ENCODE data around the gene MCEE.
"Not testable (repeated sequence)": the region's sequence is repeated elsewhere in the genome, so short reads cannot be mapped to it uniquely, and the experiment has no call there.

The MCEE gene

DNA sequence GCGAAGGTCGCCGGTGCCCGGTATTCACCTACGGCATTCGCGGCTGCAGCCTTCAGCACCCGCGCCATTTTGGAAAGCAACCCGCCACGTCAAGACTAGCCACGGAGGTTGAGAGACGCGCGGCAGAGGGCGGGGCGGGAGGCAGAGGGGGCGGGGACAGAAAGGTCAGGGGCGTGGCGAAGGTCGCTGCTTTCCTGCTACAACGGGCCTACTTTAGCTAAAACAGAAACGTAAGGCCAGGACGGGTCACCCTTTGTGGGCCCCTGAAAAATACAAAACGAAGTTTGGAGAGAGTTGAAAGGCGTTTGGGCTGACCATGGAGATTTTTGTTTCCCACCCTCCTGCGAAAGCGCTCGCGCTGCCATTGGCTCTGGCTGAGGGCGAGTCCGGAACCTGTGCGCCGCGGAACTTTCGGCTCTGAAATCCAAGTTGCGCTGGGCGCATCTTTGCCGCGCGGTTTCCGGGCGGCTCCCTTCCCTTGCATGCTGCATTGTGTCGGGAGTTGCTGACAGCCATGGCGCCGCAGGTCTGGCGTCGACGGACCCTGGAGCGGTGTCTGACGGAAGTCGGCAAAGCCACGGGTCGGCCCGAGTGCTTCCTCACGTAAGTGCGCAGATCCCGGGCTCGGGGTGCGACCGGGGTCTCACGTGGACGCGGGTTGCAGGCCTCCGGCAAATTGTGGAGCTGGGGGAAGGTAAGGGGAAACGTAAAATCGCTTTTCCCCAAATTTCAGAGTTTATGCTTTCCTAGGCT, at the start of gene MCEE, which contains the start of gene MPHOSPH10:
Gene MCEE (minus strand): TSS at position 78 of the 753 bp plus-strand sequence. CDS start 10 bp downstream, at position 68.
Gene MPHOSPH10 (plus strand): TSS at position 483 of the 753 bp plus-strand sequence. CDS start 32 bp downstream, at position 515.
- peak; percentile 77 for DNase-seq (ENCODE audit: low read depth)

DNA sequence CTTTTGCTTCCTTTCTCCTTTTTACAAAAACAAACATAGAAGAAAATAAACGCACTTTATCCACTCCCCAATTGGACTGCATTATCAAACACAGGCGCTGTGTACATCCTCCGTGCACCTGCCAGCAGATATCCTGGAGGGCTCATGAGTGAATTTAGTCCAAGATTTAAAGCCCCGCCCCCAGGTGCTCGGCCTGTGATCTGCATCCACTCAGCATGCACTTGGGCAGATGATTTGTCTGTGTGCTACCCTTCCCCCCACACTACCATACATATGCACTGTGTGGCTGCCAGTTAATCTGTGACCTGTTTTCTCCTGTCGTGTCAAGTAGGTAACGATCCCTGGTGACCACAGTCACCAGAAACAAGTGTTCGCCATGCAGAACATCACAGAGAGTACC, 48.8 kb upstream of the MCEE start:
- not testable (repeated sequence) for DNase-seq (ENCODE audit: low read depth)

- no peak for DNase-seq (ENCODE audit: low read depth)
Observed at GRCh38 chr2:71174207-71174606, 44.2 kb upstream of the MCEE start.

GRCh38 chr2:71173096-71173495, 43.1 kb upstream of the MCEE start:
- DNase-seq (ENCODE audit: low read depth): no peak

GRCh38 chr2:71166812-71167211, 36.8 kb upstream of the MCEE start:
- DNase-seq (ENCODE audit: low read depth): no peak

DNA sequence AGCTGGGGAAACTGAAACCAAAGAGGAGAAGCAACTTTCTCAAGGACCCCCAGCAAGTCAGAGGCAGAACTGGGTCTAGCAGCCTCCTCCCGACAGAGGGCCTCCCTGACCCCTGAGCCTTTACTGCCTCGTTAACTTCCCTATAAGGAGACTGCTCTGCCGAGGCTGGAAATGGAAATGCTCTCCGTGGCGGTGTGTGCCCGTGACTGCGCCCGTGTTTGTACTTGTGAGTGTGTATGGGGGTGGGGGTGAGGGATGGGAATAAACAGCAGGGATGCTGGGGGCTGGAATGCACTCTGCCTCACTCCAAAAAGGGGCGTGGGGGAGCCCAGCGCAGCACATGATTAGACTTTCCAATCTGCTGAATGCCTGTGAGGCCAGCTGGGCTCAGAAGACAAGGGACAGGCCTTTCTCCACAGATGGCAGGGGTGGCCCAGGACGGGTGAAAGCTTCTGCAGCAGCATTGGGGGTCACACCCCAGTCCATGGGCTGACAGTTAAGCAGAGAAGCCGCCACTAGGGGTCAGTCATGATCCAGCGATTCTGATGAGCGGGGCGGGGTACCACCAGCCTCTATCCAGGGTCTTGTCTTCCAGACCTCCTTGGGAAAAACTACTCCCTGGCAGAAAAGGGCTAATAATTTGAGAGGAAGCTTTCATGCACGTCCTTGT, 27.2 kb upstream of the MCEE start:
- DNase-seq (ENCODE audit: low read depth): peak; percentile 39

- DNase-seq (ENCODE audit: low read depth): no peak
Observed at GRCh38 chr2:71156573-71156972, 26.5 kb upstream of the MCEE start.

GRCh38 chr2:71155846-71156245, 25.8 kb upstream of the MCEE start:
- no peak for DNase-seq (ENCODE audit: low read depth)

DNA sequence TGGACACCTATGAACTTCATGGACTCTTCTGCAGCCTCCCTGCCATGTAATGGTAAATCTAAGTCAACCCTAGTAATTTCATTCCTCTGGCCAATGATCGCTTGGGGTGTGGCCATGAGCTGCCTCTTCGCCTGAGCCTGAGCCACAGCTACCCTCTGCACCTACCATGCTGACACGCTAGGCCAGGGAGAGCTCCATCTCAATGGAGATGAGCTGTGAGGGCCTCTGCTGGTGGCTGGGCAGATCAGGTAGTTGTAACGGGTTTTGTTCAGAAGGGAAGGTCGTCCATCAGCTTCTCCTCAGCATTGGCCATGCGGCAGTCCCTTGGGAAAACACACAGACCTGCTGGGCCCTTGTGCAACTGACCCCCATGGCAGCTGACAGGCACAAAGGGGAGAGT, 24.8 kb upstream of the MCEE start:
- DNase-seq (ENCODE audit: low read depth): no peak

DNA sequence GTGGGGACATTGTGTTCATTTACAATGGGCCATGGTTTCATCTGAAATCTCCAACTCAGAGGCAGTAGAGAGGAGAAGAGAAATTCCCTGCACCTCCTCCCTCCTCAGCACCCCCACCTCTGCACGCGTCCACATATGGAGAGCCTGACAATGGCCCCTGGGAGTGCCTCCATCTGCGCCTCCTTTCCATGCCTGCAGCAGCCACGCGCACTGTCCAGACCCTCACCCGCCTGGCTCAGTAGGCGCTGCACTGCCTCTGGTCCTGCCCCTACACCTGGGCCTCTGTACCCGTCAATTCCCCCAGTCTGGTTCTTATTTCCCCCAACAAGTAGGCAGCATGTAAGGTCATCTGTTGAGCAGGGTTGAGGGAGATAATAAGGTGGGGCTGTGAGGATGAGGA, 24.2 kb upstream of the MCEE start:
- DNase-seq (ENCODE audit: low read depth): no peak

GRCh38 chr2:71153585-71154224, 23.7 kb upstream of the MCEE start:
- no peak for DNase-seq (ENCODE audit: low read depth)

DNA sequence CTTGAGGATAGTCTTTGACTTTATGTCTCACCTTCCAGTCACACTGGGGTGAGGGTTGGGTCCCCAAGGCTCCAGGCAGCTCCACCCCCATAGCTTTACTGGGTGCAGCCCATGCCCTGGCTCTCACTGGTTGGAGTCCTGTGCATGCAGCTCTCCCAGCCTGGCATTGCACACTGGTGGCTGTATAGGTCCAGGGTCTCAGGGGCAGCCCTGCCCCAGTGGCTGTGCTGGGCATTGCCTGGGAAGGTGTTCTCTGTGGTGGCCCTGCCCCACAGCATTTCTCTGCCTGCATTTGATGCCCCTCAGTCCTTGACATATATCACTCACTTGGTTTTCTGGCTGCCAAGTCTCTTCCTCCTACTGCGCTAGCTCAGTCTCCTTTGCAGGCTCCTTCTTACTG, 21.6 kb upstream of the MCEE start:
- no peak for DNase-seq (ENCODE audit: low read depth)

DNA sequence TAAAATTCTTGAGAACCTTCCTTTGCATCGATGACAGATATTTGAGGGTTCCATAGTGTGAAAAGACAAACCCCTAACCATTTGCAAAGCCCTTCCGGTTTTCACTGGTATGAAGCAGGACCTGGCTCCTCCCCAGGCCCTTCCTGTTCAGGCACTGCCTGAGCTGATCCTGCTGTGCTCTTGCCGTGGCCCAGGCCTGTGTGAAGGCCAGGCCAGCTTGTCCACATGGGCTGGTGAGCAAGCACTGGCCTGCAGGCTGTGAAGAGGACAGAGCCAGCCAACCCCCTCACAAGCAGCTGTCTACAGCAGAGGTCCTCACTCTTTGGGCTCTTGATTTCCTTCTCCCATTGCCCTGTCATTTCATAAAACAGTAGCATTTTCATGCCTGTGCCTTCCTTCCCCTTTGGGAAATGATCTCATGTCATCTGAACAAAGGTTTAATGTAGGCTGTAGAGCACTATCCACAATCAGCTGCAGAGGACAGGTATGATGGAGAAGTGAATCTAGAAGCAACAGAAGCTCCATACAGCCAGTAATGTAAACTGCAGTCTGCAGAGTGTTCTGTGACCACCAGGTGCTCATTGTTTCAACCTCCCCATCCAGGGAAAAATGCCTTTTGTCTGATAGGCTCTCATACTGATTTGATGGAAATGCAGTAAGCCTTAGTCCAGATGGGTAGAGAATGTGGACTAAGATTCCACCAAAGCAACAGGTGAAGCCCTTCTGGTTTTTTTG, 20.2 kb upstream of the MCEE start:
- no peak for DNase-seq (ENCODE audit: low read depth)

DNA sequence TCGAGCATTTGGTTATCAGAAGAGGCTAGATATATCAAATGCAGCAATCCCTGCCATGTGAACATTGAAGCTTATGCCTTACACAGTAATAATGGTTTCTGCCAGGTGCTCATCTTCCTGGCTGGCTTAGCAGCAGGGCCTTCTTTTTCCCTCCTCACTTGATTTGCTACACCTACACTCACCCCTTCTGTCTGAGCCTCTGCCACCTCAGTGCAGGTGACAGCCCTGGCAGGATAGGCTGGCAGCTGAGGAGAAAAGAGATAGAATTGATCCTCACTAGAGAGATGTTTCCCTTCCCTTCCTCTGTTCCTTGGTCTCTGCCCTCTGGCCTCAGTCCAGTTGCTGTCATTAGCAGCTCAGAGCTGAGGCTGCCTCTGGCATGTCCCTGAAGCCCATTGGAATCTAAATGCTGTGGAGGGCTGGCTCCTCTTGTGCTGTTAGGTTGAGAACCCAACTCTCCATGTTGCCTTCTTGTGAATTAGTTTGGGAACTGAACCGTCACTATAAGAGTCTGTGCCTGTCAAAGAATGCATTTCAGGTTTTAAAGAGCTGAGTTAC, 18.6 kb upstream of the MCEE start:
- DNase-seq (ENCODE audit: low read depth): no peak

- DNase-seq (ENCODE audit: low read depth): no peak
Observed at GRCh38 chr2:71143782-71144181, 13.8 kb upstream of the MCEE start.

GRCh38 chr2:71136174-71136573, 6.1 kb upstream of the MCEE start:
- DNase-seq (ENCODE audit: low read depth): no peak

GRCh38 chr2:71133603-71134002, 3.6 kb upstream of the MCEE start:
- DNase-seq (ENCODE audit: low read depth): no peak

- not testable (repeated sequence) for DNase-seq (ENCODE audit: low read depth)
Observed at GRCh38 chr2:71131387-71132166, 1.5 kb upstream of the MCEE start.

DNA sequence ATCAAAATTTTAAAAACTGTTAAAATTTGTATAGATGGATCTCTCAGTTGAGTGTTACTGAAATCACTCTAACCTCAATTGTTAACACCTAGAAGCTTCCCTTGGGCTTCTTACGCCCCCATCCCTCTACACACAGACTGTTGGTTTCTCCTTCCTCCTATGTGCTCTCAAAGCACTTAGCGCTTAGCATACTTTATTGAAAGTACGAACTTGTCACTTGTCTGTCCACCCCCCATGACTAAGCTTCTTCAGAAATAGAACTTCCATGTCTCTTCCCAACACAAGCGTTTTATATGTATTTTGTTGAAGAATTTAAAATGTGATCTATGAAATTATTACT, 846 bp upstream of the MCEE start:
- DNase-seq (ENCODE audit: low read depth): no peak

GRCh38 chr2:71129902-71130151, 202 bp downstream of the MCEE start:
- DNase-seq (ENCODE audit: low read depth): no peak

DNA sequence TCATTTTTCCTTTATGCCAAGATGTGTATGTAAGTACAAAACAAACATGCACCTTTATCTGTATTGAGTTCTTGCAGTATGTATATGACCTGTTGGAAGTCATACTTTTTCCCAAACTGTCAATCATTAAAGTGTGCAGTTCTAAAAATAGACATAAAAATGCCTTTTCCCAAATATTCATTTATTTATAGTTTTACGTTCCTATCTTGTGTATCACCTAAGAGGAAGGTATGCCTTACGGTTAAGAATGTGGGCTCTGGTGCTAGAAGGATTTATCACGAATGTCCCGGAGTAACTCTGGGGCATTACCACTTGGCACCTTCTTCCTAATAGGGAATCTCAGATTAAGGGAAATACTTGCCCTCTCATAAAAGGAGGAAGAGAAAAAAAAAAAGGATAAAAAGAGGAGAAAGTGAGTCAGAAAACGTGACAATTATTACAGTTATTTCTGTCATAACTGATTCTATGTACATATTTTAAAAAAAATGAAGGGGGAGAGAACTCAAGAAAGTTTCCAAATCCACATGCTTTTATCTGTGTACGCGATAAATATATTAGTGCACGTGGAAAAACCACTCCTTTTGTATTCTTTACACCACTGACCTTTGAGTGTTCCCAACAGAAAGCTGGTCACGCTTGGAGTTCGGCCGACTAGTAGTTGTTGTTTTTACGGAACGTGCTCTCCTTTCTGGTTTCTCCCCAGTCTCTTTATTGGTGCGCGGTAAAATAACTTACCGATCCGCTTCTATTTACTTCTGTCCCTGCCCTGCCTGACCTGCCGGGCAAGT, 721 bp downstream of the MCEE start:
- DNase-seq (ENCODE audit: low read depth): no peak

Data from stimulated activated CD8-positive, alpha-beta memory T cell treated with anti-CD3 and anti-CD28 coated beads, Interleukin-12 subunit alpha, Interleukin-12 subunit beta, amount 100 ng/mL, for 1 hour (primary cell).